Measurements from ENCODE around the gene RNF213. TPM values are rescaled to one million over a fixed set of nuclear protein-coding genes. Genes with fewer than 3 reads are reported as not detected.

Gene RNF213
- total RNA-seq, 1 experiment from 2014 or later, result 44.5 TPM

DNA sequence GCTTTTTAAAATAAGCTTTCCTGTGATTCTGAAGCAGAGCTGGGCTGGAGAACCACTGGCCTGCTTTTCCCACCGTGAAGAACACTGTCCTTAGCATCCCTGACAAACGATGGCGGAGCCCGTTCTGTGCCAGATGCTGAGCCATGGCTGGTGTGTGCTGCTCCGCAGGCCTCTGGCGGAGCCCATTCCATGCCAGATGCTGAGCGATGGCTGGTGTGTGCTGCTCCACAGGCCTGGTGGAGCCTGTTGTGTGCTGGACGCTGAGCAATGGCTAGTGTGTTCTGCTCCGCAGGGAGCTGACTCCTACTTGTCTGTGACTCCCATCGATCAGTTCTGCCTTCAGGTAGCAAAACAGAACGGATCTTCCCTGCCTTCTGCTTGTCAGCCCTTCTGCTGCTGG is 158.6 kb downstream of the RNF213 start:
- H3K27me3 ChIP-seq (ENCODE audit: insufficient read depth, low read length), result no peaks in the 10 kb centered on the region
- no peak overlapping the region for H3K9ac ChIP-seq (ENCODE audit: low read length)
- no peak overlapping the region for H3K4me3 ChIP-seq (replicated peaks in 1 of 2; ENCODE audit: low read depth in 1 of 2, low read length in 2 of 2)
- H3K79me2 ChIP-seq (ENCODE audit: insufficient read depth, low read length), result peaks cover 19% of the 10 kb centered on the region
- RAD21 ChIA-PET (ENCODE audit: low non-redundant PET in 1 of 2, low total read pairs in 2 of 2, uncharacterized antibody in 2 of 2, unreplicated experiment in 2 of 2), result no interaction called here
- peaks cover 0 to 11% of the 10 kb centered on the region in 2 experiments; a peak in 1 of 4 replicates for H3K36me3 ChIP-seq (ENCODE audit: control insufficient read depth in 1 of 2, insufficient read depth in 2 of 2, low read length in 2 of 2)
- no TSS peak for BruUV-seq (replicated peaks)
- CTCF ChIA-PET, result no interaction called here
- DNase-seq (ENCODE audit: low read depth, low spot score) (no peak), ATAC-seq (no peak)
- no peak overlapping the region for H2AFZ ChIP-seq (ENCODE audit: low read depth, low read length, poor library complexity, severe bottlenecking)
- H3K9me2 ChIP-seq (ENCODE audit: insufficient read depth), result no peaks in the 10 kb centered on the region
- TF ChIP-seq SP1 (IDR thresholded peaks at IDR 0.05; ENCODE audit: low read depth) (no peak), EGR1 (IDR thresholded peaks at IDR 0.05; ENCODE audit: low read depth) (no peak), ELF1 (IDR thresholded peaks at IDR 0.05; ENCODE audit: borderline replicate concordance, low read depth) (no peak), JUND (IDR thresholded peaks at IDR 0.05) (no peak), SIN3A (IDR thresholded peaks at IDR 0.05; ENCODE audit: low read depth) (no peak), YY1 (IDR thresholded peaks at IDR 0.05; ENCODE audit: extremely low read depth, insufficient replicate concordance, low read depth, low read length) (no peak), CBX3 (IDR thresholded peaks at IDR 0.05; ENCODE audit: low read depth) (no peak), CEBPB (IDR thresholded peaks at IDR 0.05; ENCODE audit: low read depth) (no peak), RAD21 (IDR thresholded peaks at IDR 0.05; ENCODE audit: low read depth) (no peak), POLR2AphosphoS5 (IDR thresholded peaks at IDR 0.05; ENCODE audit: low read depth, low read length) (no peak), SRF (IDR thresholded peaks at IDR 0.05; ENCODE audit: low read depth) (no peak), EZH2 (IDR thresholded peaks at IDR 0.05) (no peak), ZFX (IDR thresholded peaks at IDR 0.05) (no peak), TCF7L2 (IDR thresholded peaks at IDR 0.05; ENCODE audit: borderline replicate concordance, extremely low read depth, insufficient read depth, insufficient read length) (no peak)
- TF ChIP-seq, protein P1, sequence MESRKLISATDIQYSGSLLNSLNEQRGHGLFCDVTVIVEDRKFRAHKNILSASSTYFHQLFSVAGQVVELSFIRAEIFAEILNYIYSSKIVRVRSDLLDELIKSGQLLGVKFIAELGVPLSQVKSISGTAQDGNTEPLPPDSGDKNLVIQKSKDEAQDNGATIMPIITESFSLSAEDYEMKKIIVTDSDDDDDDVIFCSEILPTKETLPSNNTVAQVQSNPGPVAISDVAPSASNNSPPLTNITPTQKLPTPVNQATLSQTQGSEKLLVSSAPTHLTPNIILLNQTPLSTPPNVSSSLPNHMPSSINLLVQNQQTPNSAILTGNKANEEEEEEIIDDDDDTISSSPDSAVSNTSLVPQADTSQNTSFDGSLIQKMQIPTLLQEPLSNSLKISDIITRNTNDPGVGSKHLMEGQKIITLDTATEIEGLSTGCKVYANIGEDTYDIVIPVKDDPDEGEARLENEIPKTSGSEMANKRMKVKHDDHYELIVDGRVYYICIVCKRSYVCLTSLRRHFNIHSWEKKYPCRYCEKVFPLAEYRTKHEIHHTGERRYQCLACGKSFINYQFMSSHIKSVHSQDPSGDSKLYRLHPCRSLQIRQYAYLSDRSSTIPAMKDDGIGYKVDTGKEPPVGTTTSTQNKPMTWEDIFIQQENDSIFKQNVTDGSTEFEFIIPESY (IDR thresholded peaks at IDR 0.05; ENCODE audit: extremely low read depth, insufficient replicate concordance, low read length), result no peak
- TF ChIP-seq, protein P2, sequence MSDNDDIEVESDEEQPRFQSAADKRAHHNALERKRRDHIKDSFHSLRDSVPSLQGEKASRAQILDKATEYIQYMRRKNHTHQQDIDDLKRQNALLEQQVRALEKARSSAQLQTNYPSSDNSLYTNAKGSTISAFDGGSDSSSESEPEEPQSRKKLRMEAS (IDR thresholded peaks at IDR 0.05), result no peak
- TF ChIP-seq, protein P3, sequence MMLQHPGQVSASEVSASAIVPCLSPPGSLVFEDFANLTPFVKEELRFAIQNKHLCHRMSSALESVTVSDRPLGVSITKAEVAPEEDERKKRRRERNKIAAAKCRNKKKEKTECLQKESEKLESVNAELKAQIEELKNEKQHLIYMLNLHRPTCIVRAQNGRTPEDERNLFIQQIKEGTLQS (IDR thresholded peaks at IDR 0.05), result no peak
- TF ChIP-seq, protein P4, sequence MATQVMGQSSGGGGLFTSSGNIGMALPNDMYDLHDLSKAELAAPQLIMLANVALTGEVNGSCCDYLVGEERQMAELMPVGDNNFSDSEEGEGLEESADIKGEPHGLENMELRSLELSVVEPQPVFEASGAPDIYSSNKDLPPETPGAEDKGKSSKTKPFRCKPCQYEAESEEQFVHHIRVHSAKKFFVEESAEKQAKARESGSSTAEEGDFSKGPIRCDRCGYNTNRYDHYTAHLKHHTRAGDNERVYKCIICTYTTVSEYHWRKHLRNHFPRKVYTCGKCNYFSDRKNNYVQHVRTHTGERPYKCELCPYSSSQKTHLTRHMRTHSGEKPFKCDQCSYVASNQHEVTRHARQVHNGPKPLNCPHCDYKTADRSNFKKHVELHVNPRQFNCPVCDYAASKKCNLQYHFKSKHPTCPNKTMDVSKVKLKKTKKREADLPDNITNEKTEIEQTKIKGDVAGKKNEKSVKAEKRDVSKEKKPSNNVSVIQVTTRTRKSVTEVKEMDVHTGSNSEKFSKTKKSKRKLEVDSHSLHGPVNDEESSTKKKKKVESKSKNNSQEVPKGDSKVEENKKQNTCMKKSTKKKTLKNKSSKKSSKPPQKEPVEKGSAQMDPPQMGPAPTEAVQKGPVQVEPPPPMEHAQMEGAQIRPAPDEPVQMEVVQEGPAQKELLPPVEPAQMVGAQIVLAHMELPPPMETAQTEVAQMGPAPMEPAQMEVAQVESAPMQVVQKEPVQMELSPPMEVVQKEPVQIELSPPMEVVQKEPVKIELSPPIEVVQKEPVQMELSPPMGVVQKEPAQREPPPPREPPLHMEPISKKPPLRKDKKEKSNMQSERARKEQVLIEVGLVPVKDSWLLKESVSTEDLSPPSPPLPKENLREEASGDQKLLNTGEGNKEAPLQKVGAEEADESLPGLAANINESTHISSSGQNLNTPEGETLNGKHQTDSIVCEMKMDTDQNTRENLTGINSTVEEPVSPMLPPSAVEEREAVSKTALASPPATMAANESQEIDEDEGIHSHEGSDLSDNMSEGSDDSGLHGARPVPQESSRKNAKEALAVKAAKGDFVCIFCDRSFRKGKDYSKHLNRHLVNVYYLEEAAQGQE (IDR thresholded peaks at IDR 0.05; ENCODE audit: low read depth), result no peak
- no peaks in the 10 kb centered on the region for H3K9me3 ChIP-seq (ENCODE audit: control insufficient read depth in 1 of 2, insufficient read depth in 1 of 2, low read depth in 1 of 2, low read length in 2 of 2)
- POLR2A ChIA-PET, result no interaction called here
- H3K27ac ChIP-seq (ENCODE audit: low read depth, low read length), result no peak overlapping the region
- H3K4me1 ChIP-seq (ENCODE audit: control insufficient read depth in 1 of 2, insufficient read depth in 2 of 2, low read length in 2 of 2), result peaks cover 6 to 9% of the 10 kb centered on the region in 2 experiments; a peak in 3 of 4 replicates
- intact Hi-C loops (cut with micrococcal nuclease), result no loop called here
- H4K20me1 ChIP-seq (ENCODE audit: insufficient read depth), result no peaks in the 10 kb centered on the region
- no peak overlapping the region for H3K4me2 ChIP-seq (ENCODE audit: low read length)
